GM18868 (cell line): ENCODE data around the gene HOXA7.

Experiments used
- ATAC-seq: cut with Tn5 transposase; IDR thresholded peaks from one replicate; pipeline ENCODE4 v1.9.1; 2021; ENCODE audit warnings: mild to moderate bottlenecking, moderate library complexity; ENCODE audit not compliant: unreplicated experiment

HOXA7 gene

GRCh38 chr7:27193335-27194001, 37.0 kb upstream of the HOXA7 start:
- ATAC-seq: no peak

- no peak for ATAC-seq
These were observed 36.3 kb upstream of the HOXA7 start for GRCh38 chr7:27192546-27193334.

- no peak for ATAC-seq
These were observed 35.5 kb upstream of the HOXA7 start for GRCh38 chr7:27191833-27192545.

GRCh38 chr7:27191161-27191731, 34.8 kb upstream of the HOXA7 start:
- no peak for ATAC-seq

- no peak for ATAC-seq
These were observed 33.7 kb upstream of the HOXA7 start for GRCh38 chr7:27189997-27190748.

GRCh38 chr7:27189295-27189996, 33.0 kb upstream of the HOXA7 start:
- no peak for ATAC-seq

- no peak for ATAC-seq
These were observed 32.2 kb upstream of the HOXA7 start for GRCh38 chr7:27188386-27189294.

GRCh38 chr7:27187475-27188385, 31.3 kb upstream of the HOXA7 start:
- no peak for ATAC-seq

- no peak for ATAC-seq
These were observed 30.4 kb upstream of the HOXA7 start for GRCh38 chr7:27186668-27187474.

GRCh38 chr7:27185854-27186667, 29.6 kb upstream of the HOXA7 start:
- ATAC-seq: no peak

- no peak for ATAC-seq
These were observed 28.8 kb upstream of the HOXA7 start, which contains the start of gene HOXA11 for GRCh38 chr7:27185013-27185853. TSS of gene HOXA11 (minus strand) at chr7:27185232. CDS start at chr7:27185144, 88 bp downstream.

- no peak for ATAC-seq
These were observed 28.0 kb upstream of the HOXA7 start for GRCh38 chr7:27184337-27185012.

- no peak for ATAC-seq
These were observed 27.3 kb upstream of the HOXA7 start for GRCh38 chr7:27183682-27184336.
